DMS53 treated with DMSO at 0.1 percent for 48 hours (cell line): ENCODE measurements around the gene TSSC4.
"Not testable (repeated sequence)": the region's sequence is repeated elsewhere in the genome, so short reads cannot be mapped to it uniquely, and the experiment has no call there.

Experiments
- DNase-seq: peaks from one replicate; lab custom pipeline; 2025; ENCODE audit not compliant: unreplicated experiment; lab: John Stamatoyannopoulos, UW

TSSC4 gene

GRCh38 chr11:2400069-2400761, at the start of gene TSSC4:
TSS of gene TSSC4 (plus strand) at chr11:2400750. CDS start at chr11:2402634, 1,884 bp downstream.
- DNase-seq, result peak; percentile 100

- DNase-seq, result no peak
Measured at GRCh38 chr11:2351701-2352100, 48.8 kb upstream of the TSSC4 start.

DNA sequence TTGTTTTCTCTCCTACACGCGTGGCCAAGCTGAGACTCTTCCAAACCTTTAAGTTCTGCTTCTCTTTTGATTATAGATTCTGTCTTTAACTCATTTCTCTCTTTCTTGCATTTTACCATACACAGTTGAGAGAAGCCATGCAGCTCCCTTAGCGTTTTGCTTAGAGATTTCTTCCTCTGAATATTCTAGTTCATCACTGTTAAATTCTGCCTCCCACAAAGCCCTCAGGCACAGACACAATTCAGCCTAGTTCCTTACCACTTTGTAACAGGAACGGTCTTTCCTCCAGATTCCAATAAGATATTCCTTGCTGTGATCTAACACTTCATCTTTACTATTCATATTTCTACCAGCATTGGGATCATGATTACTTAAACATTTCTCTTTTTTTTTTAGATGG, 48.1 kb upstream of the TSSC4 start:
- no peak for DNase-seq

DNA sequence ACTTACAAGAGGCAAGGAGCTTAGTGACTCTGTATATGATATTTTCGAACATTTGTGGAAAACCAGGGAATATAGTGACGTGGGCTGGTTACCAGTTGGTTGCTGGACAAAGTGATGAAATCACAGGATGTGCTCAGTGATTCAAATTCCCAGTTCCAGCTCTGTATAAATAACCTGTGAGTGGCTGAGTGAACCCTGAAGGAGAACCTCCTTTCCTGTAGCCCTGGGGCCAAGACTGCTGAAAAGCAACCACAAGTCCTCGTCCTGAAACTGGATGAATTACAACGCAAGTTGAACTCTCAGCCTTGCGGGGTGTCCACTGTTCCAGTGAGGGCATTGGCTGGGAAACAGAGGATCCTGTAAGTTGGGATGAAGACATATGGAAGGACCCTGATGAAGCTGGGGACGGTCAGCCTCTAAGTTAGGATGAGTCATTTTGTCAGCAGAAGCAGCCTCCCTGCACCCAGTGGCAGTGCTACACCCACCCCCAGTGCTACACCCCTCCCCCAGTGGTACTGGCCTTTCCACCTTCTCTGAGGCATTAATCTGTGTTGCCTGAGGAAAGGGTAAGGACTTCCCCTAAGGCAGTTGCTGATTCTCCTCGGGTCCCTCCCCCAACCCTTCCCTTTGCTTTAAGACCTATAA, 45.4 kb upstream of the TSSC4 start:
- DNase-seq, result no peak

- no peak for DNase-seq
Measured at GRCh38 chr11:2357246-2357645, 43.3 kb upstream of the TSSC4 start.

DNA sequence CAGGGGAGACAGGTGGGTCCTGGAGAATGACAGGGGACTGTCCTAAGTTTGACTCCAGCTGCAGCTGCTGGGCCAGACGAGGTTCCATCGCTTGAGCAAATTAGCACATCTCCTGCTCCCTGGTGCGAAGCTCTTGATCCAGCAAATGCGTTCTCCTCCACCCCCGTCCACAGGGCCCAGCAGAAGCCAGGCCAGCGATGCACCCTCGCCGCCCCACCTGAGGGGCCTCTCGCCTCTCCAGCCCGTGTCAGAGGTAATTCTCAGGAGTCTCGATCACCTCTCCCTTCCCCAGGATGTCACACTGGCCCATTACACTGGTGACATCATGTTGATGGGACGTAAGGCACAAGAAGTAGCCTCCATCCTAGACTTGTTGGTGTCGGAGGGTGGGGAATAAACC, 42.9 kb upstream of the TSSC4 start:
- not testable (repeated sequence) for DNase-seq

GRCh38 chr11:2358754-2359442, 41.7 kb upstream of the TSSC4 start:
- DNase-seq, result no peak

- no peak for DNase-seq
Measured at GRCh38 chr11:2359557-2359956, 41.0 kb upstream of the TSSC4 start.

DNA sequence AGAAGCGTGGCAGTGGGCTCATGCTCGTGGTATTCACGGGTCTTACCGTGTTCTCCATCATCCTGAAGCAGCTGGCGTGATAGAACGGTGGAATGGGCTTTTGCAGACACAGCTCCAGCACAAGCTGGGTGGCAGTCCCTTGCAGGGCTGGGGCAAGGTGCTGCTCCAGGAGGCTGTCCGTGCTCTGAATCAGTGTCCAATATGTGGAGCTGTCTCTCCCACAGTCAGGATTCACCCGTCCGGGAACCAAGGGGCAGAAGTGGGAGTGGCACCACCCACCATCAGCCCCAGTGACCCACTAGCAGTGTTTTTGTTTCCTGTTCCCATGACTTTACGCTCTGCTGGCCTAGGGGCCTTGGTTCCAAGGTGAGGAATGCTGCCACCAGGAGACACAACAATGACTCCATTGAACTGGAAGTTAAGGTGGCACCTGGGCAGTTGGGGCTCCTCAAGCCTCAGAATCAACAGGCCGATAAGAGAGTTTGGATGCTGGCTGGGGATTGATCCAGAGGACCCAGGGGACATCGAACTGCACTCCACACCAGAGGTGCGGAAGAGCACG, 40.4 kb upstream of the TSSC4 start:
- DNase-seq, result no peak

DNA sequence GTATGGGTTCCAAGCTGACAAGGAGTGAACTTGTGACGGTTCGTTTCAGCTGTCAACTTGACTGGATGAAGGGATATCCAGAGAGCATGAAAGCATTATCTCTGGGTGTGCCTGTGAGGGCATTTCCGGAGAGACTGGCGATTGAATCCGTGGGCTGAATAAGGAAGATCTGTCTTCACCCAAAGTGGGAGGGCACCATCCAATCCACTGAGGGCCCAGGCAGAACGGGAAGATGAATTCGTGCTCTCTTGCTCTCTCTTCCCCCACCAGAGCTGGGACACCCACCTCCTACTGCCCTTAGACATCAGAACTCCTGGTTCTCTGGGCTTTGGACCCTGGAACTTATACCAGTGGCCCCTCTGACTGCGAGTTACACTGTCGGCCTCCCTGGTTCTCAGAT, 39.0 kb upstream of the TSSC4 start:
- no peak for DNase-seq

DNA sequence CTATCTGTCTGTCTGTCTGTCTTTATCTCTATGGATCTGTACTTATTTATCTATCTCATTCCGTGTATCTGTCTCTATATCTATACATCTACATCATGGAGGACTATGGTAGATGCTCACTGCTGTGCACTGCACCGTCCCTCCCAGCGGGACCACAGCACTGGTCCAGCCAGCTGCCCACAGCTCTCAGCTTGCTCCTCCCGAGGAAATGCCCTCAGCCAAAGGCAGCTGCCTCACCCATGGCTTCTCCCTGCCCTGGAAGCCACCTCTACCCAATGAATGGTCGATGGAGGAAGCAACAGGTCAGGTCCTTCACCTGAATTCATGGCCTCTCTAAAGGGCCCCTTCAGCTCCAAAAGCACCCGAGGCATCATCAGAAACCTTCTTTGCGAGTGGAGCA, 38.1 kb upstream of the TSSC4 start:
- DNase-seq, result no peak

GRCh38 chr11:2363130-2363529, 37.4 kb upstream of the TSSC4 start:
- DNase-seq, result no peak

GRCh38 chr11:2363577-2364370, 36.8 kb upstream of the TSSC4 start:
- DNase-seq, result no peak

DNA sequence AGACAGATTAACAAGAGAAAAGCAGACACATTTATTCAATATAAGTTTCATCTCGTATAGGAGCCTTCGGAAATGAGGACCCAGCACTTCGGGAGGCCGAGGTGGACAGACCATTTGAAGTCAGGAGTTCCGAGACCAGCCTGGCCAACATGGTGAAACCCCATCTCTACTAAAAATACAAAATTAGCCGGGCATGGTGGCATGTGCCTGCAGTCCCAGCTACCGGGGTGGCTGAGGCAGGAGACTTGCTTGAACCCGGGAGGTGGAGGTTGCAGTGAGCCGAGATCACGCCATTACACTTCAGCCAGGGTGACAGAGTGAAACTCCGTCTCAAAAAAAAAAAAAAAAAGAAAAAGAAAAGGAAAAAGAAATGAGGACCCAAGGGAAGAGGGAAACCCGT, 36.2 kb upstream of the TSSC4 start:
- not testable (repeated sequence) for DNase-seq

DNA sequence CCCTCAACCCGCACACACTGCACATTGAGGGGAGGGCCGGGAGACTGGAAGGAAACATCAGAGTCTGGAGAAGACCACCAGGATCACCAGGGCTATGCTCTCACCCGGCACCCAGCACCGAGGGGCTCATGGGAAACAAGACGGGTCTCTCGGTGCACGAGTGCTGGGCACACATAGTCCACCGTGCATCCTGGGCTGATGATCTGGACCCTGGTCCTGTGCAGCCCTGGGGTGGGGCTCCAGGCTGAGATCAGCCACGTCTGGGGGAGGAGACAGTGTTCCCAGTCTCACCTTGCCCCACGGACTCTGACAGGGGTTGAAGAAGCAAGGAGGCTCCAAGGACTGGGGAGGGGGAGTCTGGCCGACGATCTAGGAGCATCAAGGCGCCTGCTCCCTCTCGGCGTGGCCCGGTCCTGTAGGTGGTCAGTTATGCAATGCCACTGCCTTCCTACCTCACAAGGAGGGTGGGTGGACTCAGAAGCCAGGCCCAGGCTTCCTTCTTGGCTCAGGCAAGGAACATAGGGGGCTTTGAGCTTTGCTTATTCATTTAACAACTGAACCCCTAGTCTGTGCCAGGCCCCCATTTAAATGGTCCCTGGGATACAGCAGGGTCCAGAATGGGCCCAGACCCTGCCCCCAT, 34.9 kb upstream of the TSSC4 start:
- DNase-seq, result no peak

- no peak for DNase-seq
Measured at GRCh38 chr11:2366276-2366675, 34.3 kb upstream of the TSSC4 start.

DNA sequence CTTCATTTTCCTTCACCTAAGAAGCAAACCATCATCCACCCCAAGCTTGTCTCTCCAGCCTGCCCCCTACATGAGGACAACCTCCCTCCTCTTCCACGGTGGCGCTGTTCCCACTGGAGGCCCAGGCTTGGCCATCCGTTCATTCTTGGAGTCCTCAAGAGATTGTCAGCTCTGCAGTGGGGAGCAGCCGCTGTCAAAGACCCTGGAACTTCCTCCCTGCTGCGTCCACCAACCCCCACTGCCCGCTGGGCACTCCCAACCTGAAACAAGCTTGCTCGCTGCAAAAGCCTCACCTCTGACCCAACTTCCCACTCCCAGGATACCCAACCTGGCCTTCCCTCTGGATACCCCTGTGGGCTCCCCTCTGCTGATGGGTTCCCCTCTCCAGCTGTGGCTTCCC, 33.8 kb upstream of the TSSC4 start:
- no peak for DNase-seq

DNA sequence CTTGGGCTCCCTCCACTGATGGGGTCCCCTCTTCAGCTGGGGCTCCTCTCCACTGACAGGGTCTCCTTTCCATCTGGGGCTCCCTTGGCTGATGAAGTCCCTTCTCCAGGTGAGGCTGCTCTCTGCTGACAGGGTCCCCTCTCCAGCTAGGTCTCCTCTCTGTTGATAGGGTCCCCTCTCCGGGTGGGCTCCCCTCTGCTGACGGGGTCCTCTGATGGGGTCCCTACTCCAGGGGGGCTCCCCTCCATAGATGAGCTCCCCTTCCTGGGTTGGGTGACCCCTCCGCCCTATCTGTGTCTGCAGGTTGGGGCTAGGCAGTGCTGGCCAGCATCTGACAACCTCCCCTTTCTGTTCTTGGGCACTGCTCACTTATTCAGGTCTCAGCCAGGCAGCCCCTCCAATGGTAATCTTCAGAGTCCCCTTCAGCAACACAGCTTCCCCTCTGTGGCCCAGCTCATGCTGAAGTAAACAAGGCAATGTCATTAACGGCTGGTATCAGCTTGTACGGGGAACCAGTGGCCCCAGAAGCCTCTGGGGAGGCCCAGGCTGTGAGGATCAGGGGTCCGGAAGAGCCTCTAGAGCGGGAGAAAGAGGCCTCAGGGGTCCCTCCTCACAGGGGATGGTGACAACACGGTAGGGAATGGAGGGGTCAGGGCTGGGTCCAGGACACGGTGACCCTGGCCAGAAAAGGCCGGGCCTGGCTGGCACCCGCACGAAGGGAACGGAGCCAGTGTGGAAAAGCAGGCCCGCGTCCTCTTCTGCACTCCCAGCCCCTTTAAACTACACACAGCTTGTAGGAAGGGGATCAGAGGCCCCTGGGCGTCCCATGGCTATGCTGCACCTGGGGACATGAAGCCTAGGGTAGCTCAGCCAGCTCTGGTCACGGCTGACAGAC, 33.0 kb upstream of the TSSC4 start:
- DNase-seq, result no peak

GRCh38 chr11:2368178-2368850, 32.2 kb upstream of the TSSC4 start:
- DNase-seq, result no peak
